SH-SY5Y (cell line): ENCODE measurements around the gene SLC39A11.

ENCODE experiments used
- GATA2 ChIP-seq: IDR thresholded peaks from 2 replicates; pipeline ENCODE4 v1.6.1; 2011; ENCODE audit warnings: mild to moderate bottlenecking, low read depth, low read length
- GATA3 ChIP-seq: IDR thresholded peaks from 2 replicates; pipeline ENCODE4 v1.6.1; 2011; ENCODE audit warnings: low read depth, mild to moderate bottlenecking, low read length, moderate library complexity

GRCh38 chr17:72749119-72749572 lies 343.3 kb downstream of the SLC39A11 start:
- TF ChIP-seq GATA2 (no peak), GATA3 (no peak)
